Panc1 (cell line): ENCODE data around the gene ADARB1. TPM values are rescaled to one million over a fixed set of nuclear protein-coding genes. Genes with fewer than 3 reads are reported as not detected.

Experiments used
- ATAC-seq: fragments of 200-7000 bp; cut with Tn5 transposase; 2 replicates; pipeline ENCODE4 v1.9.1; 2020; ENCODE audit warnings: mild to moderate bottlenecking, moderate library complexity
- BruUV-seq: library from RNA; stranded (reverse); fragments of 400-500 nt; replicated peaks from 2 replicates; lab custom pipeline; 2021; lab: Mats Ljungman, UMichigan
- CTCF ChIA-PET: fragments of 300-600 bp; sonication (Branson Sonifier 250); formaldehyde crosslinking; loops from one replicate; lab custom pipeline; 2022; ENCODE audit warnings: antibody characterized with exemption; lab: Charles Lee
- POLR2A ChIA-PET: fragments of 300-600 bp; sonication (Branson Sonifier 250); formaldehyde crosslinking; loops from one replicate; lab custom pipeline; 2022; ENCODE audit warnings: antibody characterized with exemption; lab: Charles Lee
- DNase-seq: peaks from one replicate; pipeline ENCODE4 v3.0.0-alpha.2; 2010; ENCODE audit warnings: low read depth, low spot score
- H3K27ac ChIP-seq: 2 replicates; pipeline ENCODE4 v1.5.1; 2011; ENCODE audit warnings: mild to moderate bottlenecking, low read length, inconsistent platforms
- H3K27me3 ChIP-seq: fragments of 200-500 bp; sonication (Bioruptor generic); 2 replicates; pipeline ENCODE4 v1.6.0; 2014; ENCODE audit warnings: low read length, inconsistent platforms; ENCODE audit not compliant: control insufficient read depth, insufficient read depth
- H3K36me3 ChIP-seq: fragments of 200-500 bp; sonication (Bioruptor generic); 2 replicates; pipeline ENCODE4 v1.5.1; 2014; ENCODE audit warnings: inconsistent platforms, mild to moderate bottlenecking, low read length, moderate library complexity; ENCODE audit not compliant: control insufficient read depth, insufficient read depth
- H3K4me1 ChIP-seq: 2 replicates; pipeline ENCODE4 v1.5.1; 2011; ENCODE audit warnings: inconsistent platforms, mild to moderate bottlenecking, low read length, moderate library complexity; ENCODE audit not compliant: control insufficient read depth, insufficient read depth
- H3K4me3 ChIP-seq, 2 experiments: 2 replicates each; pipeline ENCODE4 v1.5.1; 2011 to 2012; ENCODE audit warnings: low read depth in 2 of 2, low read length in 2 of 2, mild to moderate bottlenecking in 2 of 2, inconsistent platforms in 1 of 2, moderate library complexity in 1 of 2
- H3K9me3 ChIP-seq: fragments of 200-500 bp; sonication (Bioruptor generic); 2 replicates; pipeline ENCODE4 v1.5.1; 2014; ENCODE audit warnings: low read depth, mild to moderate bottlenecking, inconsistent platforms, low read length, moderate library complexity; ENCODE audit not compliant: control insufficient read depth, insufficient read depth
- CTCF ChIP-seq: fragments of 450-650 bp; IDR thresholded peaks from 2 replicates; pipeline ENCODE4 v1.5.1; 2017; ENCODE audit warnings: mild to moderate bottlenecking
- POLR2AphosphoS5 ChIP-seq: IDR thresholded peaks from 2 replicates; pipeline ENCODE4 v1.6.1; 2012; ENCODE audit warnings: mild to moderate bottlenecking, low read depth, low read length, moderate library complexity
- SIN3A ChIP-seq: IDR thresholded peaks from 2 replicates; pipeline ENCODE4 v1.6.1; 2012; ENCODE audit warnings: low read depth, mild to moderate bottlenecking, low read length, moderate library complexity, borderline replicate concordance; ENCODE audit not compliant: insufficient read depth
- TCF7L2 ChIP-seq: IDR thresholded peaks from 2 replicates; pipeline ENCODE4 v1.6.1; 2011; ENCODE audit warnings: mild to moderate bottlenecking, low read depth, low read length, inconsistent platforms
- in situ Hi-C: cut with HindIII; loops from 2 replicates; pipeline ENCODE4 v1.10.0; 2016; ENCODE audit warnings: low sequenced_read_pairs, low pct_unique_long_range_greater_than_20kb
- intact Hi-C: fragments of 100-400 bp; cut with micrococcal nuclease; formaldehyde crosslinking; loops from one replicate; pipeline ENCODE4 v1.10.0; 2022; ENCODE audit not compliant: unreplicated experiment
- total RNA-seq: library from RNA; stranded (reverse); gene quantifications from one replicate; pipeline ENCODE4 v1.2.1, GENCODE V29; 2021; ENCODE audit not compliant: unreplicated experiment
- TF ChIP-seq, protein P1 (sequence below), 2 experiments: IDR thresholded peaks; 2 replicates each; pipeline ENCODE4 v1.6.1; 2011 to 2012; ENCODE audit warnings: low read depth in 2 of 2, control low read depth in 1 of 2, low read length in 1 of 2, mild to moderate bottlenecking in 1 of 2, moderate library complexity in 1 of 2; ENCODE audit not compliant: insufficient read depth in 1 of 2

ADARB1 gene
- total RNA-seq, 1 experiment from 2014 or later = 15.0 TPM

GRCh38 chr21:45156459-45156858, 82.1 kb downstream of the ADARB1 start:
- no peaks in the 10 kb centered on the region for H3K36me3 ChIP-seq
- no TSS peak for BruUV-seq
- ATAC-seq = no peak
- in situ Hi-C loops (no loop called here), intact Hi-C loops (no loop called here)
- H3K4me1 ChIP-seq = no peaks in the 10 kb centered on the region
- TF ChIP-seq TCF7L2 (no peak), CTCF (no peak), SIN3A (no peak), POLR2AphosphoS5 (no peak)
- TF ChIP-seq, protein P1, sequence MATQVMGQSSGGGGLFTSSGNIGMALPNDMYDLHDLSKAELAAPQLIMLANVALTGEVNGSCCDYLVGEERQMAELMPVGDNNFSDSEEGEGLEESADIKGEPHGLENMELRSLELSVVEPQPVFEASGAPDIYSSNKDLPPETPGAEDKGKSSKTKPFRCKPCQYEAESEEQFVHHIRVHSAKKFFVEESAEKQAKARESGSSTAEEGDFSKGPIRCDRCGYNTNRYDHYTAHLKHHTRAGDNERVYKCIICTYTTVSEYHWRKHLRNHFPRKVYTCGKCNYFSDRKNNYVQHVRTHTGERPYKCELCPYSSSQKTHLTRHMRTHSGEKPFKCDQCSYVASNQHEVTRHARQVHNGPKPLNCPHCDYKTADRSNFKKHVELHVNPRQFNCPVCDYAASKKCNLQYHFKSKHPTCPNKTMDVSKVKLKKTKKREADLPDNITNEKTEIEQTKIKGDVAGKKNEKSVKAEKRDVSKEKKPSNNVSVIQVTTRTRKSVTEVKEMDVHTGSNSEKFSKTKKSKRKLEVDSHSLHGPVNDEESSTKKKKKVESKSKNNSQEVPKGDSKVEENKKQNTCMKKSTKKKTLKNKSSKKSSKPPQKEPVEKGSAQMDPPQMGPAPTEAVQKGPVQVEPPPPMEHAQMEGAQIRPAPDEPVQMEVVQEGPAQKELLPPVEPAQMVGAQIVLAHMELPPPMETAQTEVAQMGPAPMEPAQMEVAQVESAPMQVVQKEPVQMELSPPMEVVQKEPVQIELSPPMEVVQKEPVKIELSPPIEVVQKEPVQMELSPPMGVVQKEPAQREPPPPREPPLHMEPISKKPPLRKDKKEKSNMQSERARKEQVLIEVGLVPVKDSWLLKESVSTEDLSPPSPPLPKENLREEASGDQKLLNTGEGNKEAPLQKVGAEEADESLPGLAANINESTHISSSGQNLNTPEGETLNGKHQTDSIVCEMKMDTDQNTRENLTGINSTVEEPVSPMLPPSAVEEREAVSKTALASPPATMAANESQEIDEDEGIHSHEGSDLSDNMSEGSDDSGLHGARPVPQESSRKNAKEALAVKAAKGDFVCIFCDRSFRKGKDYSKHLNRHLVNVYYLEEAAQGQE (IDR thresholded peaks at IDR 0.05; ENCODE audit: insufficient read depth in 1 of 2, low read depth in 2 of 2, low read length in 1 of 2) = no peak
- no peaks in the 10 kb centered on the region for H3K27me3 ChIP-seq
- H3K4me3 ChIP-seq = no peak overlapping the region
- no peak overlapping the region for H3K27ac ChIP-seq
- POLR2A ChIA-PET = no interaction called here
- no peaks in the 10 kb centered on the region for H3K9me3 ChIP-seq
- CTCF ChIA-PET = no interaction called here
- no peak for DNase-seq

- intact Hi-C loops (no loop called here), in situ Hi-C loops (no loop called here)
- Histone ChIP-seq H3K9me3 (no peaks in the 10 kb centered on the region), H3K4me1 (no peaks in the 10 kb centered on the region), H3K36me3 (no peaks in the 10 kb centered on the region), H3K27me3 (no peaks in the 10 kb centered on the region), H3K4me3 (no peak overlapping the region), H3K27ac (no peak overlapping the region)
- DNase-seq = no peak
- ChIA-PET POLR2A (no interaction called here), CTCF (no interaction called here)
- no TSS peak for BruUV-seq
- TF ChIP-seq, protein P1 (IDR thresholded peaks at IDR 0.05; ENCODE audit: insufficient read depth in 1 of 2, low read depth in 2 of 2, low read length in 1 of 2) = no peak
- no peak for TF ChIP-seq TCF7L2
- no peak for ATAC-seq
Observed at GRCh38 chr21:45157932-45158331, 83.6 kb downstream of the ADARB1 start.
